HG03575 (cell line): Measurements from ENCODE around the gene EXOC2.

Experiments used
- ATAC-seq: cut with Tn5 transposase; IDR thresholded peaks from one replicate; pipeline ENCODE4 v1.9.1; 2021; ENCODE audit not compliant: unreplicated experiment, insufficient number of reproducible peaks, low FRiP score; ENCODE audit errors: extremely low read depth

The EXOC2 gene, protein sequence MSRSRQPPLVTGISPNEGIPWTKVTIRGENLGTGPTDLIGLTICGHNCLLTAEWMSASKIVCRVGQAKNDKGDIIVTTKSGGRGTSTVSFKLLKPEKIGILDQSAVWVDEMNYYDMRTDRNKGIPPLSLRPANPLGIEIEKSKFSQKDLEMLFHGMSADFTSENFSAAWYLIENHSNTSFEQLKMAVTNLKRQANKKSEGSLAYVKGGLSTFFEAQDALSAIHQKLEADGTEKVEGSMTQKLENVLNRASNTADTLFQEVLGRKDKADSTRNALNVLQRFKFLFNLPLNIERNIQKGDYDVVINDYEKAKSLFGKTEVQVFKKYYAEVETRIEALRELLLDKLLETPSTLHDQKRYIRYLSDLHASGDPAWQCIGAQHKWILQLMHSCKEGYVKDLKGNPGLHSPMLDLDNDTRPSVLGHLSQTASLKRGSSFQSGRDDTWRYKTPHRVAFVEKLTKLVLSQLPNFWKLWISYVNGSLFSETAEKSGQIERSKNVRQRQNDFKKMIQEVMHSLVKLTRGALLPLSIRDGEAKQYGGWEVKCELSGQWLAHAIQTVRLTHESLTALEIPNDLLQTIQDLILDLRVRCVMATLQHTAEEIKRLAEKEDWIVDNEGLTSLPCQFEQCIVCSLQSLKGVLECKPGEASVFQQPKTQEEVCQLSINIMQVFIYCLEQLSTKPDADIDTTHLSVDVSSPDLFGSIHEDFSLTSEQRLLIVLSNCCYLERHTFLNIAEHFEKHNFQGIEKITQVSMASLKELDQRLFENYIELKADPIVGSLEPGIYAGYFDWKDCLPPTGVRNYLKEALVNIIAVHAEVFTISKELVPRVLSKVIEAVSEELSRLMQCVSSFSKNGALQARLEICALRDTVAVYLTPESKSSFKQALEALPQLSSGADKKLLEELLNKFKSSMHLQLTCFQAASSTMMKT

DNA sequence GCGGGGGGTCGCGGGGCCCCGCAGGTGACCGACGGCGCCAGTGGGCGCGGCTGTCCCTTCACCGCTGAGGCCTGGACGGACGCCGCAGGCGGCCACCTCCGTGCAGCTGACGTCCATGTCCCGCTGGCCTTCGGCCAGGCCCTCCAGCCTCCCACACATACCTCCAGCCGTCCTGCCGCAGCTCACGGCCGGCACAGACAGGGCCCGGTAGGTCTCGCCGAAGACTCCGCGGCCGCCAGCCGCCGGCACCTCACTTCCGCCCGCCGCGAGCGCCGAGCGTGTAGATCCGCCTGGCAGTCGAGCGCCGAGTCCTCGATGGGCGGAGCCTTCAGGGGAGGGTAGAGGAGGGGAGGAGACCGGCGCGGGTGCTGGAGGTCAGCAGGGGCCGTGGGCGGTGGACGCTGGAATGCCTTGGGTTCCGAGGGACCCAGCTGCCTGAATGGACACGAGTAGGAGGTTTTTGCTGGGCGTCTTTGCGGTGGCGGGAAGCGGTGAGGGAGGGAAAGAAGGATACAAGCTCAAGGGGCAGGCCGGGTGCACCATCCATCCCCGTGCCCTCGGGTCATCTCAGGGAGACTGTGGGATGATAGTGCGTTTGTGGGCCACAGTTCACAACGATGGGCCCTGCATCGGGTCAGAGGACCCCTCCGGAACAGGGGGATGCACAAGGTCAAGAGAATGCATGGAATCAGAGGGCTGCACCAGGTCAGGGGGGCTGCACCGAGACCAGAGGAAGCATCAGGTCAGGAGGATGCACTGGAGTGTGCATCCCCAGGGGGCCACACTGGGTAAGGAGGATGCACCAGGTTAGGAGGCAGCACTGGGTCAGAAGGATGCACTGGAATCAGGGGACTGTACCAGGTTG is at the start of gene EXOC2:
Gene EXOC2 (minus strand): TSS at position 282 of the 865 bp plus-strand sequence. CDS start 55,321 bp downstream, outside the sequence.
- peak; percentile 67 for ATAC-seq

DNA sequence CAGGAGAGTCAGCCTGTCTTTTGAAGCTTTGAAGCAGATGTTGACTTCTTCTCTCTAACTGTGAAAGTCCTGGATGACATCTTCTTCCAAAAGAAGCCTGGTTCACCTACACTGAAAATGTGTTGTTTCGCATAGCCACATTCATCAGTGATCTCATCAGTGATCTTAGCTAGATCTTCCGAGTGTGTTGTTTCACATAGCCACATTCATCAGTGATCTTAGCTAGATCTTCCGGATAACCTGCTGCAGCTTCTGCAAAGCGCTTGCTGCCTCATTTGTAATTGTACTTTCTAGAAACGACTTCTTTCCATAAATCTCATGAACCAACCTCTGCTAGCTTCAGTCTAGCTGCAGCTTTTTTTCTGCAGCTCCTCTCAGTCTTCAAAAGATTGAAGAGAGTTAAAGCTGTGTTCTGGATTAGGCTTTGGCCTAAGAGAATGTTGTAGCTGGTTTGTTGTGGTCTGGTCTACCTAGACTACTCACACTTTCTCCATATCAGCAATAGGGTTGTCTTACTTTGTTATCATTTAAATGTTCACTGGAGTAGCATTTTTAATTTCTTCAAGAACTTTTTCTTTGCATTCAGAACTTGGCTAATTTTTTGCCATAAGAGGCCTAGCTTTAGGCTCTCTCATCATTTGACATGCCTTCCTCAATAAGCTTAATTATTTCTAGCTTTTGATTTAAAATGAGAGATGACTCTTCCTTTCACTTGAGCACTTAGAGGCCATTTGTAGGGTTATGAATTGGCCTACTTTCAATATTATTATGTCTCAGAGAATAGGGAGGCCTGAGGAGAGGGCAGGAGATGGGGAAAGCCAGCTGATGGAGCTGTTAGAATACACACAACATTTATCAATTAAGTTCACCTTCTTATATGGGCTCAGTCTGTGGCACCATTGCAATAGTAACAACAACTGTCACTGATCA is 48.7 kb upstream of the EXOC2 start:
- no peak for ATAC-seq

DNA sequence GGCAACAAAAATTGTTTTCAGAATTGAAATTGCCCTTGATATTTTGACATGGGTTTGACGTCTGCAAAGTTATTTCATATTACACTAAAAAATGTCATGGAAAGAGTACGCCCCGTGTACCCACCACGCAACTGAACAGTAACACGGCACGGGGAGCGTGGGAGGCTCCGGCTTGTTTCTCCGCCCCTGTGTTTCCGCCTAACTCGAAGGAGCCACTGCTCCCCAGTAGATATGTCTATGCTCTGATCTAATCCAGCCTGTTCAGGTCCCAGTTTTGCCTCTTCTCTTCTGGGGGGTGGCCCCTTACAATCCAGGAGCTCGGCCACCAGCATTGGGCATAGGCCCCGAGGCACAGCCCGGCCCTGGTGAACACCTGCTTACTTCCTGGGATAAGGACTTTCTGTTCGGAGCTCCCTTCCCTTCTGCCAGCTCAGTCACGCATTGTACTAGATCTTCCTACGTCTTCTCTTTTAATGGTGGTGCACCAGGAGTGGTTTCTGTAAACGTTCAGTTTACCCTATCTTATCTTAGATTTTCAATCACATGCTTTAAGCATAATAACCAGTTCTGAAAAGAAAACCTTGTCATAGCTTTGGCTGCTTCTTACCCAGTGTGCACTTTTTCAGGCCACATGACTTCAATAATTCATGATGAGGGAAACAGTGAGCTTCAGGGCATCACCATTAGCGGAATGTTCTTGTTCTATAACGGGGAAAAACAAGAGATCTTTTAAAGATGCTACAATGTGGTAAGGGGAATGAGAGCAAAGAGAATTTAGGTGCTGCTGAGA is 43.9 kb upstream of the EXOC2 start:
- no peak for ATAC-seq

DNA sequence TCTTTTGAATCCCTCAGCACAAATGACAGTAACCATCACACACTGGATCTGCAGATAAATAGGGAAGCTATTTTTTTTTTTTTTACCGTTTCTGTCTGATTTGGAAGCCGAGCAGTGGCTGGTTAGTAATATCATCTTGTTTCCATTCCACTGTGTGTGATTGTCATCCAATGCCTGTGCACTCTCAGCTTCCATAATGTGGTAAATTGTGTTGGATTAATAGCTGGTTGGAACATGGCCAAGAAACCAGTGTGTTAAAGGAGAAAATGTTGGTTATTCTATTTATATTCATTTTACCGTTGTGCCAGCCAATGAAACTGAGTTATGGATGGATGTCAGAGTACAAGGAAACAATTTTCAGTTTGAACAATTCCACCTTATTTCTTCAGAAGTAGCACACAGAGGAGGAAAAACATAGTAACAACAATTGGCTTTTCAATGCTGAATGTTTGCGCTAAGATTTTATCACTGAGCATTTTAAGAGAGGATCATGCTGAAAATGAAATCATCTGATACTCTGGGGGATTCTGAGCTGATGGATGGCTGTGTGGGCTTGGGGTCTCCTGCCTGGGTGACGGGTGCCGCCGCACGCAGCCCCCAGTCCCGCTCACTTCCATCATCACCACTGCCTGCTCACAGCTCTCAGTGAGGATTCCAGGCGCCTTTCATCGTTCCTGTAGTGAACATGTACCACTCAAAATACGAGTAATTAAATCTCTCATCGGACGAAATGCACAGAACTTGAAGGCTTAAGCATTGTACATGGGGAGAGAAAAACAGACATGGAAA is 40.7 kb upstream of the EXOC2 start:
- no peak for ATAC-seq

DNA sequence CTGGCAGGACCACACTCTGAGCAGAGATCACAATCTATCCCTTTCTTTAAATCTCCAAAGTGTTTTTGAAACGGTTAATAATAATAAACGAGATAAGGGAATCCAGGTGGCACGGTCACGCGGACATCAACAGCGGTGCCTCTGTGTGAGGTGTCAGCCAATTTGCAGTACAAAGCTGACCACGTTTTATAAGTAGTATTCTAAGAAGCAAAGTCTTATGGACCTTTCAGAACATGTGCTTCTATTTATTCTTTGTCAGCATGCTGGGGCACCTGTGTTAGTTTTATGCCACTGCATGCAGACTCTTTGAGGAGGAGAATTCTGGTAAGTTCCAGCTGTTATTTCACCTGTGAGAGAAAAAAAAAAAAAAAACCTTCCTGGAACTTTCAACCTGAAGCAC is 39.0 kb upstream of the EXOC2 start:
- ATAC-seq = no peak

DNA sequence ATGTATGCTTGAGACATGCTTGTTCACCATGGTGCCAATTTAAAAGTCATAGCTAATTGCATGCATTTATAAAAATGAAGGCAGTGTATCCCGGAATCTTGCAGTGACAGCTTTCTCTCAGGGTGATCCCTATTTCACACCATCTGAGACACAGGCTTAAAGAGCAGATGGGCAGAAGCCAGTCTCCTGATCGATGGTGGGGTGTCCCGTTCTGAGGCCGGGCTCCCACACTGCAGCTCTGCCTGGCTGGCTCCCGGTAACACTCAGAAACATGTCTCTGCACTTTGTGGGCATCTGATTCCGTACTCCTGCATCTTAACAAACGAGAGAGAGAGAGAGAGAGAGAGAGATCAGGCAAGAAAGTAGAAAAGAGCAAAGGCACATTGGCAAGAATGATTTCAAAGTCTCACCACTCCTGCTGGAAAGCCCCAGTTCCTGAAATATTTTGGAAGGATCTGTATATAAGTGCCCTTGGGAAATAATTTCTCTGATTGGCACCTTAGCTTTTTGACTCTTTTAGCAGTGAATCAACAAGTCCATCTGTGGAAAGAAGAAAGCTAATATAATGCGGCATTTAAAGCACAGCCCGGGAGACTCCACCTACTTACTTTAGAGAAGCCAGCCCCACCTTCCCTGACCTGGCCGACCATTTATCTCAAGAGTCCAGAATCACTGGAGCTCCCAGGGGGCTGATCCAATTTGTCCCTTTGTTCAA is 36.8 kb upstream of the EXOC2 start:
- ATAC-seq = no peak

DNA sequence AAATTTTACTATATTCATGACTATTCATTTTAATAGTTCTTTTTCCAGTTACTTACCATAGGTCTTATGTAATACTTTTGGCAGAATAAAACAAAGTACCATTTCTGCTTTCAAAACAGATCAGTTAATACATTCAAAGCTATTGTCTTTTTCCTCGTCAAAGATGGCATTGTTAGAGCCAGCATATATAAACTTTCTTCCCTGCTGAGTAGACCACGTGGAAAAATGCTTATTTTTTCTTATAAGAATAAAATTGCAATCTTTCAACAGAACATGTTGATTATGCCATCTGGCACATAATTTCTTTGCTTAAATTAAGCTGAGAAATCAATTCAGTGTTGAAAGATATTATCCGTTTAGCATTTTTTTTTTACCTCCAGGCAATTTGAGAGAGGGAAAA is 34.9 kb upstream of the EXOC2 start:
- no peak for ATAC-seq

DNA sequence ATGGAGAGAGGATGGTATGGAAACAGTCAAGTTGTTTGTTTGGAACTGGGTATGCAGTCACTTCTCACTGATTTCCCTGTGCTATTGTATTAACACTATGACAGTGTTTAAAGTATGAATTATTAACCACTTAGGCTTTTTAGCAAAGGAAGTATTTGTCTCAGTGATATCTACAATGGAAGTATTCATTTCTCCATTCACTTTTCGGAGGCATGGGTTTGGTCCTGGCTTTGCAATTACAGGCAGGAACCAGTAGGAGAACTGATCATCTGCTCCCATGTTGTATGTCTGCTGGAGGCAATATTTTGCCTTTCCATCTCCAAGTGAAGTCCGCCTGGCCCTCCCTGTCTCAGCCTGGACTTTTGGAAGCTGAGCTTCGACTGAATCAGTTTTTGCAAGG is 30.6 kb upstream of the EXOC2 start:
- ATAC-seq = no peak

DNA sequence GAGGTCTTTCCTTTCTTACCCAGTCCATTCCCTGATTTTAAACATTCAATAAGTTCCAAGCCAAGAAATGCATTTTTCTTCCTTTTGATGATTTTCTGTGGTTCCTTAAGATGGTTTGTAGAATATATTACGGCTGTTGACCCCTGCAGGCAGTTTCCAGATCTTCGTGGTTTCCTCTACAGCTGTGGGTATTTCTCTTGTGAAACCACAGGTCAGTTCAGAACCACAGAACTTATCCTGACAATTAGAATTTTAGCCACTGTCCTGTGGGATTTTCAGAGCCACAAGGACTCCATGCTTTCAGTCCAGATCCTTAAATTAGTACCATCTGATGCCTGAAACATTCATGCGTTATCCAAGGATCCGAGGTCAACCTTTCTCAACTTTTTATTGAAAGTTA is 29.7 kb upstream of the EXOC2 start:
- ATAC-seq = no peak

DNA sequence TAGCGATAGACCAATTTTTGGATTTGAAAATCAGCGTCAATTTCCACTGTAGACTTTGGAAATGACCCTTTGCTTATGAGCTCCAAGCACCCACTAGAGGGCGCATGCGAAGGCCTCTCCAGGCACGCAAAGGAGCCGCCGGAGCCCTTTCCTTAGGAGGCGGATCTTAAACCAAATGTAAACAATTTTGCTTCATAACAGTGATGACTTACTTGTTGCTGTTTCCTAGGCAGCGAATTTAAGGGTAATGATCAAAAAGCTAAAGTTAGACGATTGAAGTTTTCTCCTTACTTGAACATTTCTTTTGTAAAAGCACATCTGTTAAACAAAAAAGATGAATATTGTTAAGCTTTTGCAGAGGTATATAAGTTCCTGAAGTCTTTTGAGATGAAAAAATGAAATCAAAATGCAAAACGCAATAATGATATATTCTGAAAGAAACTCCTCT is 29.2 kb upstream of the EXOC2 start:
- no peak for ATAC-seq

DNA sequence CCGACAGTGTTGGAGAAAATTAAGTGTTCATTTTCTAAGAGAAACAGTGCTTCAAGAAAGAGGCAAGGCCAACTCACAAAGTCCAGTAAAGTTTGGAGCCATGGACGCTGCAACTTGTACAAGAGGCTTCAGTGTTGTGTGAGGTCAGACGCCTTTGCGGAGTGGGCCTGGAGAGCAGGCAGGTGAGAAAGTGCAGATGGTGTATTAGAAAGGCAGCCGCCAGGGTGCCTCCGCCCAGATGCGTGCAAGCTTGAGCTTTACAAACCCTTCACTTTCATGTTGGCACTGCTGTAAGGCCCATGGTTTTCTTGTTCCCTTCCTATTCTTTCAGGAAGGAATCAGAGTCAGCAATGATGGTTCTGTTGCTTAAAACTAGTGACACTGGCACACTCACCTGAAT is 25.4 kb upstream of the EXOC2 start:
- ATAC-seq = no peak

DNA sequence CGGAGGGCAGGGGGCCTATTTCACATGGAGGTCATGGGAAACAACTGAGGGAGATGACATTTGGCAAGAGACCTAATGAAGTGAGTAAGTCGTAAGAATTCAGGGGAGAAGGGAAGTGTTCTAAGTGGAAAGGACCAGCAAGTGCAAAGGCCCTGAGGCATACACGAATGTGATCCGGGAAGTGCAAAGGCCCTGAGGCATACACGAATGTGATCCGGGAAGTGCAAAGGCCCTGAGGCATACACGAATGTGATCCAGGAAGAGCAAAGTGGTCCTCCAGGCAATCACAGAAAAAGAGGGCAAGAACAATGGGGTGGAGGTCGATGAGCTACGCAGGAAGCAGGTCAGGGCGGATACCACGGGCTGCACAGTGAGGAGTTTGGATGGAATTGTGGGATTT is 24.2 kb upstream of the EXOC2 start:
- ATAC-seq = no peak

DNA sequence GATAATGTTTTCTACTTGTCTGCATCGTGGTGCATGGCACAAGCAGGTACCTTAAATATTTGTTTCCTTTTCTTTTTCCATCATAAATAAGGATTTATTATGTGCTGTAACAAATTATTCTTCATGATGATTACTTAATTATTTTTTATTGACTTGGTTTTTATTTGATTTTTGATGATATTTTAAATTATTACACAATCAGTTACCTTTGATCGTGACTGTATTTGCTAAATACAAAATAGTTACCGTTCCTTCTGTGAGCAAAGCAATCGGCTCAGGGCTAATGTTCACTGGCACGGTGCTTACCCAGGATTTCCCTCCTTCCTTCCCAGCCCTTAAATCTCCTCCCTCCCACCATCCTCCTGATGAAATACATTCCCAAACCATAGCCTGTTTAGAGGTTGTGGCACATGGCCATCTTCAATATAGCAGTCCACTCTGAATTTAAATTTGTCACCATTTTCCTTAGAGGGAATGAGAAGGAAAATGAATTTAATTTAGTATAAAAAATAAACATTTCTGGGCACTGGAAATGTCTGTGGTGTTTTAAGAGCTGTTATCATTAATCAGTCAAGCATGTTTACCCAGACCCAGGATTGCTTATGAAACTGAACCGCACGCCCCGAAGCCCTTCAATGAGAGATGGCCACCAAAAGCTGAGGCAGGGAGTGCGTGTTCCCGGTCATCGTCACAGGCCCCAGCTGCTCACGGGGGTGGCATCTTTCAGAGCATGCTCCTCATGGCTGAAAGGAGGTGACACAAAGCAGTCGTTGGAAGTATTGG is 23.0 kb upstream of the EXOC2 start:
- no peak for ATAC-seq

DNA sequence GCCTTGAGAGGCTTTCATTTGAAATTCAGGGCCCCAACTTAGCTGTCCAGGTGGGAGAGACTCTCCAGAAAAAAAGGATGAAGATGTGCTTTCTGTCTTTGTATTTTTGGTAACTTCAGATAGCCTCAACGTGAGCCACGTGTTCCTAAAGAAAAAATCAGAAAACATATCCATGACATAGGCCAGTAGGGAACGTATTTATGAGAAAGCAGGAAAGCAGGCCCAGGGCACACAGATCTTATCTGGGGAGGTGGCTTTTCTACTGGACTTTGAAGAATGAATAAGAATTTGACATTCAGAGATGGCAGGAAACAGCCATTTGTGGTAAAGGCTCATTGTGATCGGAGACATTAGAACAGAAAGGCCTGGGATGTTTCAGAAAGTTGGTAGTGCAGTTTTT is 21.2 kb upstream of the EXOC2 start:
- ATAC-seq = no peak

DNA sequence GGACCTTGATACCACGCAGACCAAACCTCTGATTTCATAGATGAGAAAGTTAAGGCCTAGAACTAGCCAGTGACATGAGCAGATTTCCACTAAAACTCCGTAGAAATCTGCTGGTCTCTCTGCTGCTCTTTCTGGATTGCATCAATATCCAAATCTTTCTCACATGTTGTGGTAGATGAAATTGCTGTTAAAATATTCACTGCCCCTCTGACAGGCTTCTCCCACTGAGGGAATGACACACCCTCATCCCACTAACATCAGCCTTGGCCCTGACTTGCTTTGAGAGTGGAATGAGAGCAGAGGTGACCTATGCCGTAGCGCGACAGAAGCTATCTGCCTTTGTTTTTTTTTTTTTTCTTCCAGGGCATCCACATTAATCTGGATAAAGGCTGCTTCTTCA is 20.4 kb upstream of the EXOC2 start:
- no peak for ATAC-seq
